ENCODE measurements around the gene ENAH.

DNA sequence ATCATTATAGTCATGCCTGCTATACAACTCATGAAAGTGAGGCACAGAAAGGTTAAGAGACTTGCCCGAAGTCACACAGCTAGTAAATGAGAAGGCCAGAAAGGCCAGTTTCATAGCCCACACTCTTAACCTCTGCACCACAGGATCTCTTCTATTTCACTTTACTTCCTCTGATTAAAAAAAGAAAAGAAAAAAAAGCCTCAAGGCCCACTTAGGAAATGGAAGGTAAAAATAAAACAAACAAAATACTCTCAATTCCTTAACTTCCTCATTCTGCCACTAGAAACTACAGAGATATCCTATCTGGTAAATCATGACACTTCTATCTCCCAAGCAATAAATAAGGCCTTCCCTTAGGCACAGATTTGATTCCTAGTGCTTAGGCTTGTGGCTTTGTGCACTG, 7.6 kb upstream of the ENAH start:
- TF ChIP-seq, protein P1, sequence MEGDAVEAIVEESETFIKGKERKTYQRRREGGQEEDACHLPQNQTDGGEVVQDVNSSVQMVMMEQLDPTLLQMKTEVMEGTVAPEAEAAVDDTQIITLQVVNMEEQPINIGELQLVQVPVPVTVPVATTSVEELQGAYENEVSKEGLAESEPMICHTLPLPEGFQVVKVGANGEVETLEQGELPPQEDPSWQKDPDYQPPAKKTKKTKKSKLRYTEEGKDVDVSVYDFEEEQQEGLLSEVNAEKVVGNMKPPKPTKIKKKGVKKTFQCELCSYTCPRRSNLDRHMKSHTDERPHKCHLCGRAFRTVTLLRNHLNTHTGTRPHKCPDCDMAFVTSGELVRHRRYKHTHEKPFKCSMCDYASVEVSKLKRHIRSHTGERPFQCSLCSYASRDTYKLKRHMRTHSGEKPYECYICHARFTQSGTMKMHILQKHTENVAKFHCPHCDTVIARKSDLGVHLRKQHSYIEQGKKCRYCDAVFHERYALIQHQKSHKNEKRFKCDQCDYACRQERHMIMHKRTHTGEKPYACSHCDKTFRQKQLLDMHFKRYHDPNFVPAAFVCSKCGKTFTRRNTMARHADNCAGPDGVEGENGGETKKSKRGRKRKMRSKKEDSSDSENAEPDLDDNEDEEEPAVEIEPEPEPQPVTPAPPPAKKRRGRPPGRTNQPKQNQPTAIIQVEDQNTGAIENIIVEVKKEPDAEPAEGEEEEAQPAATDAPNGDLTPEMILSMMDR (conservative IDR thresholded peaks at IDR 0.05 in 1 of 2, IDR thresholded peaks at IDR 0.05 in 1 of 2; ENCODE audit: low read depth in 1 of 2, low read length in 2 of 2): no peak
- TF ChIP-seq EZH2 (IDR thresholded peaks at IDR 0.05; ENCODE audit: low read length, missing control alignments): no peak

Measured in fibroblast of lung (primary cell).